Activated B cell treated with CpG ODN at 0.5 μM for 24 hours (primary cell): ENCODE results near the gene EXOG. TPM values are rescaled to one million over a fixed set of nuclear protein-coding genes. Genes with fewer than 3 reads are reported as not detected.

Source experiments
- ATAC-seq: fragments of 200-7000 bp; cut with Tn5 transposase; one replicate; pipeline ENCODE4 v1.10.0; 2021; ENCODE audit warnings: low read depth, mild to moderate bottlenecking, moderate library complexity
- CTCF ChIA-PET: fragments of 350-600 bp; sonication (Branson Sonifier 250); formaldehyde crosslinking; loops from one replicate; lab custom pipeline; 2021; ENCODE audit warnings: antibody characterized with exemption; lab: Charles Lee
- POLR2A ChIA-PET: fragments of 350-600 bp; sonication (Branson Sonifier 250); formaldehyde crosslinking; loops from one replicate; lab custom pipeline; 2021; ENCODE audit warnings: antibody characterized with exemption; lab: Charles Lee
- DNase-seq: peaks from one replicate; pipeline ENCODE4 v3.0.0; 2022
- H3K27ac Mint-ChIP-seq: one replicate; pipeline ENCODE4 v1.8.0; 2020; ENCODE audit warnings: mixed read lengths
- H3K27me3 Mint-ChIP-seq: one replicate; pipeline ENCODE4 v1.8.0; 2021; ENCODE audit warnings: mixed read lengths
- H3K36me3 Mint-ChIP-seq: one replicate; pipeline ENCODE4 v1.8.0; 2021; ENCODE audit warnings: low read depth, mixed read lengths
- H3K4me1 Mint-ChIP-seq: one replicate; pipeline ENCODE4 v1.8.0; 2021; ENCODE audit warnings: mixed read lengths
- H3K4me3 Mint-ChIP-seq: one replicate; pipeline ENCODE4 v1.8.0; 2020; ENCODE audit warnings: mild to moderate bottlenecking, mixed read lengths
- H3K9me3 Mint-ChIP-seq: one replicate; pipeline ENCODE4 v1.8.0; 2020; ENCODE audit warnings: mixed read lengths
- CTCF ChIP-seq: fragments of 200-600 bp; IDR thresholded peaks from one replicate; pipeline ENCODE4 v1.8.0; 2022; ENCODE audit warnings: antibody characterized with exemption, mild to moderate bottlenecking
- intact Hi-C: fragments of 100-400 bp; cut with micrococcal nuclease; formaldehyde crosslinking; loops from one replicate; pipeline ENCODE4 v1.15.1; 2024
- total RNA-seq: library from RNA; stranded (reverse); gene quantifications from 2 replicates; pipeline ENCODE4 v1.2.3, GENCODE V29; 2022

EXOG gene
- total RNA-seq, 1 donor from 2014 or later, result 32.3 TPM

GRCh38 chr3:38473229-38473628, 22.9 kb upstream of the EXOG start:
- Mint-ChIP-seq H3K27me3 (no peaks in the 10 kb centered on the region), H3K27ac (no peak overlapping the region), H3K4me3 (no peak overlapping the region), H3K36me3 (peaks cover 3% of the 10 kb centered on the region), H3K9me3 (peaks cover 14% of the 10 kb centered on the region), H3K4me1 (no peaks in the 10 kb centered on the region)
- intact Hi-C loops, result no loop called here
- no peak for DNase-seq
- no peak for ATAC-seq
- ChIA-PET POLR2A (no interaction called here), CTCF (no interaction called here)
- no peak for TF ChIP-seq CTCF

- Mint-ChIP-seq H3K4me3 (no peak overlapping the region), H3K27ac (no peak overlapping the region), H3K4me1 (no peaks in the 10 kb centered on the region), H3K9me3 (peaks cover 5% of the 10 kb centered on the region), H3K27me3 (no peaks in the 10 kb centered on the region), H3K36me3 (no peaks in the 10 kb centered on the region)
- POLR2A ChIA-PET, result no interaction called here
- CTCF ChIA-PET, result no interaction called here
- TF ChIP-seq CTCF, result no peak
- ATAC-seq (no peak), DNase-seq (no peak)
- intact Hi-C loops, result no loop called here
Measured at GRCh38 chr3:38474928-38475605, 21.1 kb upstream of the EXOG start.

- H3K27ac Mint-ChIP-seq, result no peak overlapping the region
- no peaks in the 10 kb centered on the region for H3K9me3 Mint-ChIP-seq
- no peak overlapping the region for H3K4me3 Mint-ChIP-seq
- no peaks in the 10 kb centered on the region for H3K4me1 Mint-ChIP-seq
- TF ChIP-seq CTCF, result no peak
- intact Hi-C loops, result no loop called here
- H3K36me3 Mint-ChIP-seq, result no peaks in the 10 kb centered on the region
- ATAC-seq, result no peak
- no peak for DNase-seq
- H3K27me3 Mint-ChIP-seq, result no peaks in the 10 kb centered on the region
- POLR2A ChIA-PET, result no interaction called here
- CTCF ChIA-PET, result no interaction called here
Measured at GRCh38 chr3:38475716-38476115, 20.4 kb upstream of the EXOG start.

GRCh38 chr3:38476157-38476756, 19.9 kb upstream of the EXOG start:
- ATAC-seq, result no peak
- H3K4me3 Mint-ChIP-seq, result no peak overlapping the region
- no peak for TF ChIP-seq CTCF
- H3K4me1 Mint-ChIP-seq, result no peaks in the 10 kb centered on the region
- no peak overlapping the region for H3K27ac Mint-ChIP-seq
- H3K36me3 Mint-ChIP-seq, result no peaks in the 10 kb centered on the region
- CTCF ChIA-PET, result no interaction called here
- POLR2A ChIA-PET, result no interaction called here
- DNase-seq, result no peak
- intact Hi-C loops, result no loop called here
- no peaks in the 10 kb centered on the region for H3K27me3 Mint-ChIP-seq
- no peaks in the 10 kb centered on the region for H3K9me3 Mint-ChIP-seq

- ChIA-PET CTCF (no interaction called here), POLR2A (no interaction called here)
- no peaks in the 10 kb centered on the region for H3K36me3 Mint-ChIP-seq
- H3K4me3 Mint-ChIP-seq, result no peak overlapping the region
- intact Hi-C loops, result no loop called here
- no peaks in the 10 kb centered on the region for H3K4me1 Mint-ChIP-seq
- DNase-seq, result no peak
- no peak for TF ChIP-seq CTCF
- ATAC-seq, result no peak
- H3K27me3 Mint-ChIP-seq, result no peaks in the 10 kb centered on the region
- no peaks in the 10 kb centered on the region for H3K9me3 Mint-ChIP-seq
- no peak overlapping the region for H3K27ac Mint-ChIP-seq
Measured at GRCh38 chr3:38477057-38477820, 18.9 kb upstream of the EXOG start.
